Activated T-cell treated with anti-CD3 and anti-CD28 coated beads, Interleukin-2, amount 50 U/mL, for 72 hours (primary cell): ENCODE data around the gene ZFP91. TPM values are rescaled to one million over a fixed set of nuclear protein-coding genes. Genes with fewer than 3 reads are reported as not detected.
A peak's percentile ranks its signal among the peaks of the same experiment; 100 is the strongest.

Experiments used
- ATAC-seq, 2 donors: fragments of 150-1000 bp; cut with Tn5 transposase; replicated peaks in 1 of 2; 2 replicates each; pipeline ENCODE4 v1.10.0; 2021; ENCODE audit warnings: moderate library complexity in 2 of 2, mild to moderate bottlenecking in 1 of 2
- DNase-seq, 2 donors: peaks; one replicate each; pipeline ENCODE4 v3.0.0; 2021 to 2022; ENCODE audit warnings: mixed read lengths in 1 of 2
- H3K27ac Mint-ChIP-seq: one replicate; pipeline ENCODE4 v1.8.0; 2022; ENCODE audit warnings: mild to moderate bottlenecking, moderate library complexity, mixed read lengths
- H3K27me3 Mint-ChIP-seq: one replicate; pipeline ENCODE4 v1.8.0; 2022; ENCODE audit warnings: low read depth, mixed read lengths
- H3K36me3 Mint-ChIP-seq, 2 donors: one replicate each; pipeline ENCODE4 v1.8.0; 2022; ENCODE audit warnings: mixed read lengths in 2 of 2, mild to moderate bottlenecking in 1 of 2; ENCODE audit not compliant: insufficient read depth in 2 of 2
- H3K4me1 Mint-ChIP-seq: one replicate; pipeline ENCODE4 v1.8.0; 2022; ENCODE audit warnings: low read depth, mixed read lengths
- H3K4me3 Mint-ChIP-seq, 2 donors: one replicate each; pipeline ENCODE4 v1.8.0; 2022; ENCODE audit warnings: mild to moderate bottlenecking in 2 of 2, mixed read lengths in 2 of 2, moderate library complexity in 2 of 2
- H3K9me3 Mint-ChIP-seq, 2 donors: one replicate each; pipeline ENCODE4 v1.8.0; 2022; ENCODE audit warnings: mixed read lengths in 2 of 2
- total RNA-seq, 2 donors: library from RNA; stranded (reverse); gene quantifications; one replicate each; pipeline ENCODE4 v1.2.3, GENCODE V29; 2022

ZFP91 gene
- total RNA-seq, 2 donors from 2014 or later = 43.4 to 48.4 TPM

- peaks cover 11 to 29% of the 10 kb centered on the region in 2 donors for H3K36me3 Mint-ChIP-seq
- ATAC-seq = no peak
These were observed 17.8 kb downstream of the ZFP91 start for GRCh38 chr11:58596621-58597020.

GRCh38 chr11:58597486-58598144 lies 18.8 kb downstream of the ZFP91 start:
- H3K4me3 Mint-ChIP-seq = peak overlapping the region; percentile 46 to 90
- H3K27me3 Mint-ChIP-seq = no peaks in the 10 kb centered on the region
- peak; percentile 88 to 93 for ATAC-seq
- DNase-seq = no peak
- peaks cover 11 to 28% of the 10 kb centered on the region in 2 donors for H3K36me3 Mint-ChIP-seq
- H3K27ac Mint-ChIP-seq = peak overlapping the region; percentile 92
- peaks cover 92% of the 10 kb centered on the region for H3K4me1 Mint-ChIP-seq
- no peaks in the 10 kb centered on the region for H3K9me3 Mint-ChIP-seq

More at GRCh38 chr11:58596621-58597020, 17.8 kb downstream of the ZFP91 start:
- Mint-ChIP-seq H3K4me3 (peak overlapping the region; percentile 46 to 90), H3K27ac (peak overlapping the region; percentile 92), H3K27me3 (no peaks in the 10 kb centered on the region), H3K9me3 (no peaks in the 10 kb centered on the region), H3K4me1 (peaks cover 94% of the 10 kb centered on the region)
- no peak for DNase-seq

DNA sequence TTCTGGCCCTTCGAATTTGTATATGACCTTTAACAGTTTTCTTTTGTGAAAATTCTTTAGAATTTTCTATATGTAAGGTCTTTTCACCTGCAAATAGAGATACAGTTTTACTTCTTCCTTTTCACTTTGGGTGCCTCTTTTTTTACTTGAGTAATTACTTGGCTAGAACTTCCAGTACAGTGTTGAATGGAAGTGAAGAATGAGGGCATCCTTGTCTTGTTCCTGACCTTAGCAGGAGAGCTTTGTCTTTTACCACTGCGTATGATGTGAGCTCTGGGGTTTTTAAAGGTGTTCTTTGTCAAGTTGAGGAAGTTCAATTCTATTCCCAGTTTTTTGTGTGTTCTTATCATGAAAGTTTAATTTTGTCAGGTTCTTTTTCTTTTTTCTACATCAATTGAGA lies 21.6 kb downstream of the ZFP91 start:
- H3K9me3 Mint-ChIP-seq = no peaks in the 10 kb centered on the region
- H3K27ac Mint-ChIP-seq = peak overlapping the region; percentile 82
- DNase-seq (no peak), ATAC-seq (no peak)
- H3K4me1 Mint-ChIP-seq = peaks cover 92% of the 10 kb centered on the region
- H3K36me3 Mint-ChIP-seq = peaks cover 14 to 35% of the 10 kb centered on the region in 2 donors
- H3K4me3 Mint-ChIP-seq = peak overlapping the region in 1 of 2 donors; percentile 50
- H3K27me3 Mint-ChIP-seq = no peaks in the 10 kb centered on the region

DNA sequence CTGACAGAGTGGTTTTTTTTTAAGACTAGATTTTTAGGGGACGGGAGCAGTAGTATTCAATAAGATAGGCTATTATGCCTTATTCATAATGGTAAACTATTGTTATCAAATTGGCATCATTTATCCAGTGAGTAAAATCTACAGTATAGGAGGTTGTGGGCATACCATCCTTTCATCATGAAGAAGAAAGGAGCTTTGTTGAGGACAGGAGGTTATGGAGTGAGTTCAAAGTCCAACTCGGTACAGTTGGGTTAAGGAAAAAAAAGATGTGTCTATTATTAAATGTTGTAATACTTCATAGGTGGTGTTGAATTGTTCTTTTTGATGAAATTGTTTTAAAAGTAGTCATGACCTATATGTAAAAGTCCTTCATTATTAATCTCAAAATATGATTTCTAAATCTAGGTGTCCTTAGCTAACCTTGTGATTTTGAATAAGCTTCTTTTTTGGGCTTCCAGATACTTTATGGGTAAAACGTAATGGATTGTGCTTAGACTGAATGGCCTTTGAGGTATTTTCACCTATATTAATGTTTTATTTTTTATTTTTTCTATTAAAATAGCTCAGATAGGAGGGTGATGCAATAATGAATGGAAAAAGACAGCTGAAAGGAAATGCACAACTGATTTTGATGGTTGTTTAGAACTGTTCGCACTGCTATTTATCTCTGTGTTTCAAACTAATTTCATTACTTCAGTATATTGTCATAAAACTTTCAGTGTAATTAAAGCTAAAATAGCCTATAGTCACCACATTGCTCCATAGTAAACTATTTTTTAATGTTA lies 28.3 kb downstream of the ZFP91 start:
- DNase-seq (no peak), ATAC-seq (no peak)
- Mint-ChIP-seq H3K4me1 (peaks cover 75% of the 10 kb centered on the region), H3K9me3 (no peaks in the 10 kb centered on the region), H3K27me3 (no peaks in the 10 kb centered on the region), H3K36me3 (peaks cover 17 to 44% of the 10 kb centered on the region in 2 donors), H3K4me3 (peak overlapping the region; percentile 39 to 42), H3K27ac (peak overlapping the region; percentile 87)

DNA sequence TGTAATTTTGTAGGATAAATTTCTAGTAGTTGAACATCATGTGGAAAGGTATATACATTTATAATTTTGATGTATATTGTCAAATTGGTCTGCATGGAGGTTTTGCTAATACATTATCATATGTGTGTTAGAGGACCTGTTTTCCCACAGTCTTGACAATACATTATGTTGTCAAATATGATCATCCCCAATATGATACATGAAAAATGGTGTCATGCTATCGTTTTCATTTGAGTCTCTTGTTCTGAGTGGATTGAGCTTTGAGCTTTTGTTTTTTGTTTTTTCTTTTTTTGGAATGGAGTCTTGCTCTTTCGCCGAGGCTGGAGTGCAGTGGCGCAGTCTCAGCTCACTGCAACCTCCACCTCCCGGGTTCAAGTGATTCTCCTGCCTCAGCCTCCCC lies 29.5 kb downstream of the ZFP91 start:
- H3K9me3 Mint-ChIP-seq = no peaks in the 10 kb centered on the region
- peaks cover 11 to 45% of the 10 kb centered on the region in 2 donors for H3K36me3 Mint-ChIP-seq
- no peak for DNase-seq
- peak in 1 of 2 donors; percentile 51 for ATAC-seq
- no peak overlapping the region for H3K27ac Mint-ChIP-seq
- no peak overlapping the region for H3K4me3 Mint-ChIP-seq
- H3K27me3 Mint-ChIP-seq = no peaks in the 10 kb centered on the region
- peaks cover 70% of the 10 kb centered on the region for H3K4me1 Mint-ChIP-seq

GRCh38 chr11:58609723-58610122 lies 30.9 kb downstream of the ZFP91 start:
- H3K9me3 Mint-ChIP-seq = no peaks in the 10 kb centered on the region
- no peaks in the 10 kb centered on the region for H3K27me3 Mint-ChIP-seq
- no peak for ATAC-seq
- no peak overlapping the region for H3K4me3 Mint-ChIP-seq
- H3K4me1 Mint-ChIP-seq = peaks cover 60% of the 10 kb centered on the region
- H3K36me3 Mint-ChIP-seq = peaks cover 15 to 49% of the 10 kb centered on the region in 2 donors
- no peak for DNase-seq
- H3K27ac Mint-ChIP-seq = no peak overlapping the region

DNA sequence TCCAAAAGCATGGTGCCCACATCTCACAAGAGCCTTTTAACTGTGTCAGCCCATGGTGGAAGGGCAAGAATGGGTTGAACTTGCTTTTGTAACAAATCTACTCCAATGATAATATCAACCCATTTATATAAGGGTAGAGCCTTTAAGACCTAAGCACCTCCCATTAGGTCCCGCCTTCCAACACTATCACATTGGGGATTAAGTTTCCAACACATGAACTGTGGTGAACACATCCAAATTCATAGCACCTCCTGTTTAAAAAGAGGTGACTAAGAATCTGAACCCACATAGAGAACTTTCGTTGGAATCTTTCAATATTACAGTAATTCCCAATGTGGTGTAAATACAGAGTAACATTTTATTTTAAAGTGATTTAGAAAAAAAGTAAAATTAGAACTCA lies 34.4 kb downstream of the ZFP91 start:
- Mint-ChIP-seq H3K9me3 (no peaks in the 10 kb centered on the region), H3K27ac (no peak overlapping the region), H3K4me1 (peaks cover 43% of the 10 kb centered on the region), H3K36me3 (peaks cover 20 to 56% of the 10 kb centered on the region in 2 donors), H3K27me3 (no peaks in the 10 kb centered on the region), H3K4me3 (no peak overlapping the region)
- no peak for DNase-seq
- ATAC-seq = peak in 1 of 2 donors; percentile 41

- DNase-seq (no peak), ATAC-seq (no peak)
- Mint-ChIP-seq H3K4me3 (no peak overlapping the region), H3K27me3 (no peaks in the 10 kb centered on the region), H3K4me1 (peaks cover 26% of the 10 kb centered on the region), H3K27ac (peak overlapping the region; percentile 55), H3K9me3 (no peaks in the 10 kb centered on the region), H3K36me3 (peaks cover 20 to 62% of the 10 kb centered on the region in 2 donors)
These were observed 36.7 kb downstream of the ZFP91 start for GRCh38 chr11:58615559-58615958.

GRCh38 chr11:58616594-58616993 lies 37.7 kb downstream of the ZFP91 start:
- no peak overlapping the region for H3K4me3 Mint-ChIP-seq
- peaks cover 23% of the 10 kb centered on the region for H3K4me1 Mint-ChIP-seq
- H3K36me3 Mint-ChIP-seq = peaks cover 16 to 55% of the 10 kb centered on the region in 2 donors
- no peaks in the 10 kb centered on the region for H3K27me3 Mint-ChIP-seq
- H3K9me3 Mint-ChIP-seq = no peaks in the 10 kb centered on the region
- ATAC-seq = no peak
- H3K27ac Mint-ChIP-seq = no peak overlapping the region
- no peak for DNase-seq

GRCh38 chr11:58617976-58618557 lies 39.2 kb downstream of the ZFP91 start:
- peak; percentile 60 to 66 for ATAC-seq
- H3K9me3 Mint-ChIP-seq = no peaks in the 10 kb centered on the region
- H3K4me3 Mint-ChIP-seq = no peak overlapping the region
- H3K36me3 Mint-ChIP-seq = peaks cover 16 to 53% of the 10 kb centered on the region in 2 donors
- no peak for DNase-seq
- H3K27ac Mint-ChIP-seq = peak overlapping the region; percentile 96
- H3K4me1 Mint-ChIP-seq = peaks cover 19% of the 10 kb centered on the region
- no peaks in the 10 kb centered on the region for H3K27me3 Mint-ChIP-seq

- DNase-seq (no peak), ATAC-seq (peak; percentile 58 to 76)
- peak overlapping the region; percentile 25 to 60 for H3K4me3 Mint-ChIP-seq
- H3K4me1 Mint-ChIP-seq = peaks cover 19% of the 10 kb centered on the region
- peak overlapping the region; percentile 94 for H3K27ac Mint-ChIP-seq
- H3K36me3 Mint-ChIP-seq = peaks cover 10 to 40% of the 10 kb centered on the region in 2 donors
- H3K27me3 Mint-ChIP-seq = no peaks in the 10 kb centered on the region
- no peaks in the 10 kb centered on the region for H3K9me3 Mint-ChIP-seq
These were observed 42.9 kb downstream of the ZFP91 start for GRCh38 chr11:58621586-58622262.

GRCh38 chr11:58622344-58622743 lies 43.5 kb downstream of the ZFP91 start, which contains the start of gene CNTF:
TSS of gene CNTF (plus strand) at chr11:58622665. CDS start at chr11:58622753, 88 bp downstream.
- DNase-seq (no peak), ATAC-seq (no peak)
- Mint-ChIP-seq H3K27me3 (no peaks in the 10 kb centered on the region), H3K4me3 (peak within 1 kb of the TSS; percentile 25 to 60), H3K27ac (peak within 1 kb of the TSS; percentile 94), H3K36me3 (peaks cover 9 to 37% of the 10 kb centered on the region in 2 donors), H3K4me1 (peaks cover 15% of the 10 kb centered on the region), H3K9me3 (no peaks in the 10 kb centered on the region)
